Measurements from ENCODE around the gene BIN1.
"Not testable (repeated sequence)": the region's sequence is repeated elsewhere in the genome, so short reads cannot be mapped to it uniquely, and the experiment has no call there.

Gene BIN1

GRCh38 chr2:127121776-127122176, 14.8 kb upstream of the BIN1 start:
- Histone ChIP-seq H3K9me3 (ENCODE audit: control insufficient read depth in 5 of 5, low read length in 5 of 5) (no peaks in the 10 kb centered on the region), H3K4me3 (ENCODE audit: low read depth in 1 of 5, low read length in 5 of 5) (no peak overlapping the region), H3K9ac (ENCODE audit: low read length in 5 of 5) (no peak overlapping the region), H3K36me3 (ENCODE audit: control insufficient read depth in 5 of 5, insufficient read depth in 5 of 5, low read length in 5 of 5) (no peaks in the 10 kb centered on the region), H3K4me1 (ENCODE audit: control insufficient read depth in 5 of 5, insufficient read depth in 5 of 5, low read length in 5 of 5) (peaks cover 0 to 12% (median 8%) of the 10 kb centered on the region in 5 donors), H3K27ac (ENCODE audit: low read depth, low read length) (no peak overlapping the region), H3K27me3 (ENCODE audit: control insufficient read depth in 5 of 5, insufficient read depth in 4 of 5, low read length in 5 of 5) (peaks cover 0 to 4% (median 0%) of the 10 kb centered on the region in 5 donors)

GRCh38 chr2:127121353-127121752, 14.4 kb upstream of the BIN1 start:
- Histone ChIP-seq H3K4me1 (ENCODE audit: control insufficient read depth in 5 of 5, insufficient read depth in 5 of 5, low read length in 5 of 5) (peaks cover 0 to 12% (median 8%) of the 10 kb centered on the region in 5 donors), H3K36me3 (ENCODE audit: control insufficient read depth in 5 of 5, insufficient read depth in 5 of 5, low read length in 5 of 5) (no peaks in the 10 kb centered on the region), H3K9me3 (ENCODE audit: control insufficient read depth in 5 of 5, low read length in 5 of 5) (no peaks in the 10 kb centered on the region), H3K4me3 (ENCODE audit: low read depth in 1 of 5, low read length in 5 of 5) (no peak overlapping the region), H3K27me3 (ENCODE audit: control insufficient read depth in 5 of 5, insufficient read depth in 4 of 5, low read length in 5 of 5) (peaks cover 0 to 4% (median 0%) of the 10 kb centered on the region in 5 donors), H3K27ac (ENCODE audit: low read depth, low read length) (peak overlapping the region; percentile 30), H3K9ac (ENCODE audit: low read length in 5 of 5) (no peak overlapping the region)

- H3K4me3 ChIP-seq (ENCODE audit: low read depth in 1 of 5, low read length in 5 of 5); H3K9ac ChIP-seq (ENCODE audit: low read length in 5 of 5); H3K9me3 ChIP-seq (ENCODE audit: control insufficient read depth in 5 of 5, low read length in 5 of 5); H3K27me3 ChIP-seq (ENCODE audit: control insufficient read depth in 5 of 5, insufficient read depth in 4 of 5, low read length in 5 of 5); H3K36me3 ChIP-seq (ENCODE audit: control insufficient read depth in 5 of 5, insufficient read depth in 5 of 5, low read length in 5 of 5): not testable (repeated sequence)
- H3K4me1 ChIP-seq (ENCODE audit: control insufficient read depth in 5 of 5, insufficient read depth in 5 of 5, low read length in 5 of 5): peaks cover 0 to 12% (median 8%) of the 10 kb centered on the region in 5 donors
- H3K27ac ChIP-seq (ENCODE audit: low read depth, low read length): peak overlapping the region; percentile 30
Observed at GRCh38 chr2:127120408-127120807, 13.5 kb upstream of the BIN1 start.

DNA sequence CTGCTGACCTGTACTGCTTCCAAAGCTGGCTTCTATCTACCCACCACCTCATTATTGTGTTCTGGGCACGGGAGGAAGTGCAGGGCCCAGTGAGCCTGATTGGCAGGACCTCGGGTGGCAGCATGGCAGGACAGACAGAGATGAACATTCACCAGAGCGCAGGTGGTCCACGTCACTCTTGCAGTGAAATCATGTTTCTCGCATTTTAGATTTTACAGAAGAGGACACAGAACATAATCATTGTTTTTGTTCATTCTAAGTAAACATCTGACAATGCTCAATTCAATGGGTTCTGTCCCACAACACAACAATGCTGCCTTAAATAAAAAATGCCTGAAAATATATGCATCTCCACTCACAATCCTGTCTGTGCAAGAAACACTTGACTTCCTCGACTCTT, 11.5 kb upstream of the BIN1 start:
- Histone ChIP-seq H3K4me3 (ENCODE audit: low read depth in 1 of 5, low read length in 5 of 5) (no peak overlapping the region), H3K4me1 (ENCODE audit: control insufficient read depth in 5 of 5, insufficient read depth in 5 of 5, low read length in 5 of 5) (peaks cover 0 to 12% (median 8%) of the 10 kb centered on the region in 5 donors), H3K27ac (ENCODE audit: low read depth, low read length) (no peak overlapping the region), H3K27me3 (ENCODE audit: control insufficient read depth in 5 of 5, insufficient read depth in 4 of 5, low read length in 5 of 5) (peaks cover 0 to 4% (median 0%) of the 10 kb centered on the region in 5 donors), H3K9ac (ENCODE audit: low read length in 5 of 5) (no peak overlapping the region), H3K9me3 (ENCODE audit: control insufficient read depth in 5 of 5, low read length in 5 of 5) (no peaks in the 10 kb centered on the region), H3K36me3 (ENCODE audit: control insufficient read depth in 5 of 5, insufficient read depth in 5 of 5, low read length in 5 of 5) (no peaks in the 10 kb centered on the region)

DNA sequence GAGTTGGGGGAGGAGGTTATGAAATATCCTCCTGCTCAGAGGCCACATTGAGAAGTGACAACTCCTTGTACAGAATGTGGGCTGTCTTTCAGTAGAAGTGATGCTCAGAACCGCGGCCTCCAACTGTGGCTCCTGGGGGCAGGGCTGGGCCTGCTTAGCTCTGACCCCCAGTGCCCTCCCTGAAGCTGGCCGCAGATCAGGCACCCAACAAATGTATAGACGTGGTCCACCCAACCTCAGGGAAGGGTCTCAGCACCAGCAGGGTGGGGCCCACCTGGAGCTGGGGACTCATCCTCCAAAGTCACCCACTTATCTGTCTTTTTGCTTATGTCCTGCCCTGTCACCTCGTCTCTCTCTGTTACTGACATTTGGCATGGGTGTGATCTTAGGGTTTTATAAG, 11.1 kb upstream of the BIN1 start:
- Histone ChIP-seq H3K36me3 (ENCODE audit: control insufficient read depth in 5 of 5, insufficient read depth in 5 of 5, low read length in 5 of 5) (no peaks in the 10 kb centered on the region), H3K27me3 (ENCODE audit: control insufficient read depth in 5 of 5, insufficient read depth in 4 of 5, low read length in 5 of 5) (peaks cover 0 to 4% (median 0%) of the 10 kb centered on the region in 5 donors), H3K9me3 (ENCODE audit: control insufficient read depth in 5 of 5, low read length in 5 of 5) (no peaks in the 10 kb centered on the region), H3K4me1 (ENCODE audit: control insufficient read depth in 5 of 5, insufficient read depth in 5 of 5, low read length in 5 of 5) (peaks cover 0 to 12% (median 8%) of the 10 kb centered on the region in 5 donors), H3K4me3 (ENCODE audit: low read depth in 1 of 5, low read length in 5 of 5) (no peak overlapping the region), H3K27ac (ENCODE audit: low read depth, low read length) (no peak overlapping the region), H3K9ac (ENCODE audit: low read length in 5 of 5) (no peak overlapping the region)

DNA sequence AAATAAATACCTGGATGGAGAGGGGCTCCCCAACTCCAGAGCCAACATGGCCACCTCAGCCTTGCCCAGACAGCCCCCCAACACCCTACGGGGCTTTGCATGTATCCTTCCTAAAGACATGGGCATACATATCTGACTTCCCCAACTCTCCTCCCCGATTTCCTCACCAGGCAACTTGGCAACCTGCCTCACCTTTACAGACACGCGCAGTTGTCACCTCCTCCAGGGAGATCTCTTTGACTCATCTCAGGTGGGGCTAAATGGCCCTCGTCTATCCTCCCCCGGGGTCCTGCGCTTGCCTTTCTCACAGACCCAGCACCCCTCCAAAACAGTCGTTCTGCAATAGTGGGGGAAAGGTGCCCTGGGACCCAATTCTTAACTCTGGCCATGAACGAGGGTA, 10.6 kb upstream of the BIN1 start:
- Histone ChIP-seq H3K9ac (ENCODE audit: low read length in 5 of 5) (no peak overlapping the region), H3K27ac (ENCODE audit: low read depth, low read length) (no peak overlapping the region), H3K27me3 (ENCODE audit: control insufficient read depth in 5 of 5, insufficient read depth in 4 of 5, low read length in 5 of 5) (peaks cover 0 to 4% (median 0%) of the 10 kb centered on the region in 5 donors), H3K4me1 (ENCODE audit: control insufficient read depth in 5 of 5, insufficient read depth in 5 of 5, low read length in 5 of 5) (peaks cover 0 to 12% (median 8%) of the 10 kb centered on the region in 5 donors), H3K9me3 (ENCODE audit: control insufficient read depth in 5 of 5, low read length in 5 of 5) (no peaks in the 10 kb centered on the region), H3K4me3 (ENCODE audit: low read depth in 1 of 5, low read length in 5 of 5) (no peak overlapping the region), H3K36me3 (ENCODE audit: control insufficient read depth in 5 of 5, insufficient read depth in 5 of 5, low read length in 5 of 5) (no peaks in the 10 kb centered on the region)

DNA sequence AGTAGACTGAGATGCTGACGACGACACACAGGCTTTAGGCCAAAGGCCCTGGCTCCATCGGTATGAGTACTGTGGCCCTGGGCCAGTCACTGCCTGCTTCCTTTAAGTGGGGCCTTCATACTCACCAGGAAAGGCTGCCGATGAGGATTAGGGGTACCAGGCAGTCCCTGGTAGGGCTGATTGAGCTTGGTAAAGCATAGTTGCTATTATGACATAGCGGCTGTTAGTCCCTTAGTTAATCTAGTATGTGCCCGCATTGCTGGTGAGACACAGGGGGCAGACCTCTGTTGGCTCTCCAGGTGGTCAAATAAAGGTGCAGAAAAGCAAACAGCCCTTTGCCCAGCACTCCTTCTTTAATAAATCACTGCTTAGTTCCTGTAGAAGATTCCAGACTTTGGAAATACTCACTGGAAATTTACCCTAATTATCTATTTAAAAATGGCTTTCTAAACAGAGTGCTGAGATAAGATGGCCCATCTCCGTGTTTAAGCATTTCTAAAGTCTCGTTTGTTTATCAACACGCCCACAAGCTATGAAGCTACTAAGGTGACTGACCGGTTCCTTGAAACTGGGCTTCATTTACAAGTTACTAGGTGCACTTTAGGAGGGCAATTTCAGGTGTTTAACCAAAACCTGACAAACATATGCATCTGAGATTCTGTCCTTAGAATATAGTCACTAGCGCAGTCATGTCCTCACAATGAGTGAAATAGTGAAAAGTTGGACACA, 8.7 kb upstream of the BIN1 start:
- Histone ChIP-seq H3K27ac (ENCODE audit: low read depth, low read length) (no peak overlapping the region), H3K9me3 (ENCODE audit: control insufficient read depth in 5 of 5, low read length in 5 of 5) (no peaks in the 10 kb centered on the region), H3K4me1 (ENCODE audit: control insufficient read depth in 5 of 5, insufficient read depth in 5 of 5, low read length in 5 of 5) (peaks cover 0 to 2% (median 0%) of the 10 kb centered on the region in 5 donors), H3K4me3 (ENCODE audit: low read depth in 1 of 5, low read length in 5 of 5) (no peak overlapping the region), H3K9ac (ENCODE audit: low read length in 5 of 5) (no peak overlapping the region), H3K27me3 (ENCODE audit: control insufficient read depth in 5 of 5, insufficient read depth in 4 of 5, low read length in 5 of 5) (peaks cover 0 to 4% (median 0%) of the 10 kb centered on the region in 5 donors), H3K36me3 (ENCODE audit: control insufficient read depth in 5 of 5, insufficient read depth in 5 of 5, low read length in 5 of 5) (no peaks in the 10 kb centered on the region)

DNA sequence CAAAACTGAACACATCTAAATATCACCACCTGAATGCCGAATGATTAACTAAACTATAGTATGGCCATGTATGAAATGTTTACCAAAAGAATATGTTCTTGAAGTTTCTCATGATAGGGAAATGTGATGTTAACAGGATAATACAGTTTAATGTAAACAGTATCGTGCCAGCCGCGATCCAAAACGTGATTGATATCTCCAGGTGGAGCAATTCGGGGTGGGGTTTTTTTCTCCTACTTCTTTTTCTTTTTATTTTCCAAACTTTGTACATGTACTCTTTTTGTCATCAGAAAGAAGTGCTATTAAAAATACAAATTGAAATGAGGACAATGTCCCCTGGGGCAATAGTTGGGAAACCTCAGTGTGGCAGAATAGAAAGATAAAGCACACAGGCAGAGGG, 4.0 kb upstream of the BIN1 start:
- no peak overlapping the region for H3K27ac ChIP-seq (ENCODE audit: low read depth, low read length)
- no peaks in the 10 kb centered on the region for H3K9me3 ChIP-seq (ENCODE audit: control insufficient read depth in 5 of 5, low read length in 5 of 5)
- H3K36me3 ChIP-seq (ENCODE audit: control insufficient read depth in 5 of 5, insufficient read depth in 5 of 5, low read length in 5 of 5): no peaks in the 10 kb centered on the region
- no peak overlapping the region for H3K4me3 ChIP-seq (ENCODE audit: low read depth in 1 of 5, low read length in 5 of 5)
- H3K4me1 ChIP-seq (ENCODE audit: control insufficient read depth in 5 of 5, insufficient read depth in 5 of 5, low read length in 5 of 5): peaks cover 0 to 29% (median 23%) of the 10 kb centered on the region in 5 donors
- no peak overlapping the region for H3K9ac ChIP-seq (ENCODE audit: low read length in 5 of 5)
- H3K27me3 ChIP-seq (ENCODE audit: control insufficient read depth in 5 of 5, insufficient read depth in 4 of 5, low read length in 5 of 5): no peaks in the 10 kb centered on the region

GRCh38 chr2:127108090-127108523, 1.2 kb upstream of the BIN1 start:
- Histone ChIP-seq H3K27me3 (ENCODE audit: control insufficient read depth in 5 of 5, insufficient read depth in 4 of 5, low read length in 5 of 5) (no peaks in the 10 kb centered on the region), H3K4me1 (ENCODE audit: control insufficient read depth in 5 of 5, insufficient read depth in 5 of 5, low read length in 5 of 5) (peaks cover 8 to 57% (median 52%) of the 10 kb centered on the region in 5 donors), H3K27ac (ENCODE audit: low read depth, low read length) (peak overlapping the region; percentile 72), H3K36me3 (ENCODE audit: control insufficient read depth in 5 of 5, insufficient read depth in 5 of 5, low read length in 5 of 5) (no peaks in the 10 kb centered on the region), H3K9ac (ENCODE audit: low read length in 5 of 5) (no peak overlapping the region), H3K4me3 (ENCODE audit: low read depth in 1 of 5, low read length in 5 of 5) (no peak overlapping the region), H3K9me3 (ENCODE audit: control insufficient read depth in 5 of 5, low read length in 5 of 5) (no peaks in the 10 kb centered on the region)

DNA sequence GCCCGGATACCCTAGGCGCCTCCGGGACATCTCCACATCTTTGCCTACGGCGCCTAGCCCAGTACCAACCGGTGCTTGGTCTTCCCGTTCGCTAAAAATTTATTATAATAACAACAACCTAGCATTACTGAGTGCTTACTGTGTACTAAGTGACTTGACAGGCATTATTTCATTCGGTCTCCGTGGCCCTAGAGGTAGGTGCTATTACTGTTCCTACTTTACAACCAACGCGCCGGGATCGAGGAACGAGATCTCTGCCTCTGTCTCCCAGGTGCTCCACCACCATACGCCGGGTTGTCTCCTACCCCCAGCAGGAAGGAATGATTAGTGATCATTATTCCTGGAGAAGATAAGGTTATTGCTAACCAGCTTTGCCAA, 657 bp upstream of the BIN1 start:
- H3K4me3 ChIP-seq (ENCODE audit: low read depth in 1 of 5, low read length in 5 of 5): peak overlapping the region; percentile 61 to 90 (median 81)

More for the DNA sequence above, 657 bp upstream of the BIN1 start:
- H3K4me1 ChIP-seq (ENCODE audit: control insufficient read depth in 5 of 5, insufficient read depth in 5 of 5, low read length in 5 of 5): peaks cover 8 to 62% (median 57%) of the 10 kb centered on the region in 5 donors
- no peaks in the 10 kb centered on the region for H3K9me3 ChIP-seq (ENCODE audit: control insufficient read depth in 5 of 5, low read length in 5 of 5)
- no peaks in the 10 kb centered on the region for H3K27me3 ChIP-seq (ENCODE audit: control insufficient read depth in 5 of 5, insufficient read depth in 4 of 5, low read length in 5 of 5)
- no peaks in the 10 kb centered on the region for H3K36me3 ChIP-seq (ENCODE audit: control insufficient read depth in 5 of 5, insufficient read depth in 5 of 5, low read length in 5 of 5)
- H3K9ac ChIP-seq (ENCODE audit: low read length in 5 of 5): peak overlapping the region in 4 of 5 donors; percentile 31 to 84 (median 68)
- peak overlapping the region; percentile 72 for H3K27ac ChIP-seq (ENCODE audit: low read depth, low read length)
